GM18519 (cell line): Measurements from ENCODE around the gene SPDYE8.
"Not testable (repeated sequence)": the region's sequence is repeated elsewhere in the genome, so short reads cannot be mapped to it uniquely, and the experiment has no call there.

Experiments used
- ATAC-seq: cut with Tn5 transposase; IDR thresholded peaks from one replicate; pipeline ENCODE4 v1.9.1; 2021; ENCODE audit warnings: mild to moderate bottlenecking, moderate library complexity; ENCODE audit not compliant: unreplicated experiment, low FRiP score

Gene SPDYE8, protein sequence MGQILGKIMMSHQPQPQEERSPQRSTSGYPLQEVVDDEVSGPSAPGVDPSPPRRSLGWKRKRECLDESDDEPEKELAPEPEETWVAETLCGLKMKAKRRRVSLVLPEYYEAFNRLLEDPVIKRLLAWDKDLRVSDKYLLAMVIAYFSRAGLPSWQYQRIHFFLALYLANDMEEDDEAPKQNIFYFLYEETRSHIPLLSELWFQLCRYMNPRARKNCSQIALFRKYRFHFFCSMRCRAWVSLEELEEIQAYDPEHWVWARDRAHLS

DNA sequence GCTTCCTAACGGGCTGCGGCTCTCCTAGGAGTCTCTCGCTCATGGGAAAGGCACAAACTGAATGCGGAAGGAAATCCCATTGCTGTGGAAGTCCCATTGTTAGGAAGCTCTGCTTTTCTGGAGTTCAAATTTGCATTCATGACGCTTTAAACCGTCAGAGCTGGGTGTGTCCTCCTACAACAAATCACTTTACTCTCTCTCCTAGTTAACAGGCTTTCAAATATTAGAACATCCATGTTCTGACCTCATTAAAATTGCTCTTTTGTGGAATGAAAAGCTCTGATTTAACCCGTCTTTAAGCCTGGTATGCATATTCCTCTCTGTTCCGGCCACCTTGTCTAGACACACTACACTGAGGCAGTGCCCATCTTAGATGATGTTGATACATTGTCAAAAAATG is at the start of gene SPDYE8:
SPDYE8 (minus strand) TSS at position 101 of the 400 bp plus-strand sequence. CDS start 1,800 bp downstream, outside the sequence.
- not testable (repeated sequence) for ATAC-seq

DNA sequence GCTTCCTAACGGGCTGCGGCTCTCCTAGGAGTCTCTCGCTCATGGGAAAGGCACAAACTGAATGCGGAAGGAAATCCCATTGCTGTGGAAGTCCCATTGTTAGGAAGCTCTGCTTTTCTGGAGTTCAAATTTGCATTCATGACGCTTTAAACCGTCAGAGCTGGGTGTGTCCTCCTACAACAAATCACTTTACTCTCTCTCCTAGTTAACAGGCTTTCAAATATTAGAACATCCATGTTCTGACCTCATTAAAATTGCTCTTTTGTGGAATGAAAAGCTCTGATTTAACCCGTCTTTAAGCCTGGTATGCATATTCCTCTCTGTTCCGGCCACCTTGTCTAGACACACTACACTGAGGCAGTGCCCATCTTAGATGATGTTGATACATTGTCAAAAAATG is 28.2 kb upstream of the SPDYE8 start, which contains the start of gene SPDYE11:
SPDYE11 (minus strand) TSS at position 101 of the 400 bp plus-strand sequence. CDS start 1,800 bp downstream, outside the sequence.
- not testable (repeated sequence) for ATAC-seq

DNA sequence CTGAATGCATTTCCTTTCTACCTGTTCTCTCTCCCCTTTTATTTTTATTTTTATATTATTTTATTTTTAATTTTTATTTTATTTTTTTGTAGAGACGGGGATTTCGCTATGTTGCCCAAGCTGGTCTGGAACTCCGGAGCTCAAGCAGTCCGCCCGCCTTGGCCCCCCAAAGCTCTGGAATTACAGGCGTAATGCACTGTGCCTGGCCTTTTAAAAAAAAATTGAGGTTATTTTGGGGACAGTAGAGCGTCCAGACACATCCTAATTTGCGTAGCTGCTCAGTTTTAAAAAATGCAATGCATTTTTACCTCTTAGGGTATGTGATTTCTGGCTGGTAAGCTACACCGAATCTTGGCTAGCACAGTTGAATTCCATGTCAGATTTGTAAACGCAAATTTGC is 23.1 kb downstream of the SPDYE8 start:
- not testable (repeated sequence) for ATAC-seq

DNA sequence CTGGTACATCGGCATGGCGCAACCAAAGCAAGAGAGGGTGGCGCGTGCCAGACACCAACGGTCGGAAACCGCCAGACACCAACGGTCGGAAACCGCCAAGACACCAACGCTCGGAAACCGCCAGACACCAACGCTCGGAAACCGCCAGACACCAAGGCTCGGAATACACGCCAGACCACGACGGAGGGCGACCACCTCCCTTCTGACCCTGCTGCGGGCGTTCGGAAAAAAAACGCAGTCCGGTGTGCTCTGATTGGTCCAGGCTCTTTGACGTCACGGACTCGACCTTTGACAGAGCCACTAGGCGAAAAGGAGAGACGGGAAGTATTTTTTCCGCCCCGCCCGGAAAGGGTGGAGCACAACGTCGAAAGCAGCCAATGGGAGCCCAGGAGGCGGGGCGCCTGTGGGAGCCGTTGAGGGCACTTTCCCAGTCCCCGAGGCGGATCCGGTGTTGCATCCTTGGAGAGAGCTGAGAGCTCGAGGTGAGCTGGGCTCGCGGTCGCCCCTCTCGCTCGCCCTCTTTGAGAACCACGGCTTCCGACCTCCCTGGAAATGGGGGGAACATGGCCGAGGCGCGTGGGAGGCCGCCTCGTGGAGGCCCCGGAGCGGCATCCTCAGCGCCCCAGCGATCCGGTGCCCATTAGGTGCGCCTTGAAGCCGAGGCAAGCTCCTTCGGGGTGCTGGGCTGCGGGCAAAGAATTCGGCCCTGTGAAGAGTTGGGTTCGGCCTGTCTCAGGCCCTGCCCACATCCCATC is 23.7 kb downstream of the SPDYE8 start:
- ATAC-seq: peak; percentile 80

DNA sequence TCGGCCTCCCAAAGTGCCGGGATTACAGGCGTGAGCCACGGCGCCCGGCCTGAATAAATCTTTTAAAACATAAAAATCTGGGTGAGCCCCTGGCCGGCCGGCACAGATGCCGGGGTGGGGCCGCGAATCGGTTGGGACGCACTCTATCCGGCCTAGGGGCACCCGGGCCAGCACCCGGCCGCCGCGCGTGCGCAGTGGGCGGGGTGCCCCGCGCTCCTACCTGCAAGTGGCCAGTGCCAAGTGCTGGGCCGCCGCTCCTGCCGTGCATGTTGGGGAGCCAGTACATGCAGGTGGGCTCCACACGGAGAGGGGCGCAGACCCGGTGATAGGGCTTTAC is 24.2 kb downstream of the SPDYE8 start:
- peak; percentile 70 for ATAC-seq

DNA sequence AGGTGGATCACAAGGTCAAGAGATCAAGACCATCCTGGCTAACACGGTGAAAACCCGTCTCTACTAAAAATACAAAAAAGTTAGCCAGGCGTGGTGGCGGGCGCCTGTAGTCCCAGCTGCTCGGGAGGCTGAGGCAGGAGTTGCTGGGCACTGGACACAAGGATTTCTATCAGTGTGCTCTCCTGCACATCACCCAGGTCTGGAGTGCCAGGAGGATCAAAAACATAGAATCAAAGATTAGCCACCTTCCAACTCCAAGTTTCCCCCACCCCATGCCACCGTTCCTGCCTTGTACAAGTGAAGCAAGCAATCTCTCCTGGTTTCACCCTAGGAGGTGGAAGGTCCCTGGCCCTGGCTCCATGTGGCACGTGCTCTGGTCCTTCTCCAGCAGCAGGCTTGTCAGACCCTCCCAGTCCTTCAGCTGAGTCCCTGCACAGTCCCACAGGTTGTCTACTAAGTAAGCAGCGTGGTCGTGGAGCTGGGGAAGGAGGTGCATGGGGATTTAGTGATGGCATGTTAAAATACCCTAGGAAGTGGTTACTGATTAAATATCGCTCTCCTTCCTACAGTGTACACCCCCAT is 31.6 kb downstream of the SPDYE8 start:
- ATAC-seq: not testable (repeated sequence)

DNA sequence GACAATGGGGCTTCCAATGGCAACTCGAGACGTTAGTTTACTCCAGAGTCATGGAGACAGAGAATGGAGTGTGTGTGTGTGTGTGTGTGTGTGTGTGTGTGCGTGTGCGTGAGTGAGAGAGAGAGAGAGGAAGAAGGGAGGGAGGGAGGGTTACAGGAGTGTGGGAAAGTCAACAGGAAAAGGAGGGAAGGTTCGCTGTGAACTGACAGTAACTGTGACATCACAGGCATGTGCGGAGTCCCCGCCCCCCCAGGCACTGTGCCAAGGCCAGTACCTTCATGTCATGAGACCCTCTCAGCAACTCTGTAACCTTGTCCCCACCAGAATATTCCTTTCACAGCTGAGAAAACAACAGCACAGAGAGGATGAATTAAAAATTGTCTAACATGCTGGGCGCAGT is 32.1 kb downstream of the SPDYE8 start:
- not testable (repeated sequence) for ATAC-seq

DNA sequence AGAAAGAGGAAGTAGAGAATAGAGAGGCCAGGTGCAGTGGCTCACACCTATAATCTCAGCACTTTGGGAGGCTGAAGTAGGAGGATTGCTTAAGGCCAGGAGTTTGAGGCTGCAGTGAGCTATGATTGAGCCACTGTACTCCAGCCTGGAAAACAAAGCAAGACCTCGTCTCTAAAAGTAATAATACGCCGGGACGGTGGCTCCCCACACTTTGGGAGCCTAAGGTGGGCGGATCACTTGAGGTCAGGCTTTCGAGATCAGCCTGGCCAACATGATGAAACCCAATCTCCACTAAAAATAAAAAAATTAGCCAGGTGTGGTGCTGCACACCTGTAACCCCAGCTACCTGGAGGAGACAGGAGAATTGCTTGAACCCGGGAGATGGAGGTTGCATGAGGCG is 34.1 kb downstream of the SPDYE8 start:
- not testable (repeated sequence) for ATAC-seq

DNA sequence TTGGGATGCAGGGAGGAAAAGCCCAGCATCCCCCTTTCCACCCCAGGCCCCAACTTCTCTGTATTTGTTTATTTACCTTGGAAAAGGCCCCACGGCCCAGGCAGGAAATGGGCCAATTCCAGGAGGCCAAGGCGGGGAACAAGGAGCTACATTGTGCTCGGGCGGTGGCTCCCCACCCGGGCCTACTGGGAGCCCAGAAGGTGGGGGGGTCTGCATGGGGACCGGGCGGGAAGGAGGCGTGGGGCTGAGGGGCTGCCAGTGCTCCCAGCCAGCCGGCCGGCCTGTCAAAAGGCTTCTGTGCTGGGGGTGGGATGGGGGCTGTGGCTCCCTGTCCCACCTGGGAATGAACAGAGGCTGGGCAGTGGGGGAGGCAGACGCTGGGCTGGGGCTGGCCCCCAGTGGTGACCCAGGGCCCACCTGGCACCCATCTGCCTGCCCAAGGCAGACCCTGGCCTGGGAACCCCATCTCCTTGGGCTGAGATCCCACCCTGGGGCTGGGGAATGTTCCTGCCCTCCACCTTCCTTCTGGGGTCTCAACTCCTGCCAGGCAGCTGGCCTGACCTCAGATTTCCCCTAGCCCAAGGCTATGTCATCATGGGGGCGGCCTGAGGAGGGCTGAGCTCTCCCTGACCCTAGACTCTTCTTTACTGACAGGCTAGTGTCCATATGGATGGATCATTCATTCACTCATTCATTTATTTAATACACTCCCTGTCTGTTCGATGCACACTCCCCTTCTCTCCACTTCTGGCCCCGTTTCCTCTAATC is 39.2 kb downstream of the SPDYE8 start:
- ATAC-seq: not testable (repeated sequence)

DNA sequence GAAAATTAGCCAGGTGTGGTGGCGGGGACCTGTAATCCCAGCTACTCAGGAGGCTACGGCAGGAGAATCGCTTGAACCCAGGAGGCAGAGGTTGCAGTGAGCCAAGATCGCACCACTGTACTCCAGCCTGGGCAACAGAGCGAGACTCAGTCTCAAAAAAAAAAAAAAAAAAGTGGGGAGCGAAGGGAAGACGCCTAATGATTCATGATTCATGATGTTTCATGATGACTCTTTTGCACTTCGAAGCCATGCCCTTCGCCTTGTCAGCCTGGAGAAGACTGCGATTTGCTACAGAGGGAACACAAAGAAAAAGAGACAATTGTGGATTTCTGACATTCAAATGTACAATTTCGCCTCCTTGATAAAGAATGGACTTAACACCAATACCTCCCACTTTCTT is 47.5 kb downstream of the SPDYE8 start:
- not testable (repeated sequence) for ATAC-seq

DNA sequence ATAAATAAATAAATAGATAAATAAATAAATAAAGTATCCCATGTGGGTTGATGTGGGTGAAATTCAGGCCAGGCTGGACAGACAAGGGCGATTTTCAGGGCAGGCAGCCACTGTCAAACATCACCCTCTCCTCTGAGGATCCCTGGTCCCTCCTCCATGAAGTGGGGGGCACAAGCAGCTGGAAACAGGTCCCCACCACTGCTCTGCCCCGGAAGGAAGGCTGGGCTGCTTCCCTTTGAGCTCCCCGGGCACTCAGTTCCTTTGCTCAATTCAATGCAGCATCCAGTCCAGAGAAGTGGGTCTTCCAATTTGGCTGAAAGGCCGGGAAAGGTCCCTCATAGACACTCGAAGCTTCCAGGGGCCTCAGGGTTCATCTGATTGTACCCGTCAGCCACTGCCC is 49.2 kb downstream of the SPDYE8 start:
- not testable (repeated sequence) for ATAC-seq

DNA sequence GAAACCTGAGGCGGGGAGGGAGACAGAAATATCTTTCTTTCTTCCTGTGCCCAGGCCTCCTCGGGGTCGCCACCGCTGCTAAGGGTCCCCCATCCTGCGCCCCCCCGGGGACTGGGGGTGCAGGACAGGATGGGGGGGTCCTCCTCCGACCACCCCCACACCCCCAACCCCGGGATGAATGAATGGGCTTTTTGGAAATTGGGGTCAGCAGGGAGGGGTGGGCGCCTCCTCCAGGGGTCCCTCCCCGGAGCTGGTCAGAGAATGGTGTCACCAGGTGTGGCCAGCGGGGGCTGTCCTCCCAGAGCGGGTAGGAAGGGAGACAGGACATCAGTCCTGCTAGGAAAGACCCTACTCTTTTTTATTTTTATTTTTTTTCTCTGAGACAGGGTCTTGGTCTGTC is 53.1 kb downstream of the SPDYE8 start:
- ATAC-seq: not testable (repeated sequence)

DNA sequence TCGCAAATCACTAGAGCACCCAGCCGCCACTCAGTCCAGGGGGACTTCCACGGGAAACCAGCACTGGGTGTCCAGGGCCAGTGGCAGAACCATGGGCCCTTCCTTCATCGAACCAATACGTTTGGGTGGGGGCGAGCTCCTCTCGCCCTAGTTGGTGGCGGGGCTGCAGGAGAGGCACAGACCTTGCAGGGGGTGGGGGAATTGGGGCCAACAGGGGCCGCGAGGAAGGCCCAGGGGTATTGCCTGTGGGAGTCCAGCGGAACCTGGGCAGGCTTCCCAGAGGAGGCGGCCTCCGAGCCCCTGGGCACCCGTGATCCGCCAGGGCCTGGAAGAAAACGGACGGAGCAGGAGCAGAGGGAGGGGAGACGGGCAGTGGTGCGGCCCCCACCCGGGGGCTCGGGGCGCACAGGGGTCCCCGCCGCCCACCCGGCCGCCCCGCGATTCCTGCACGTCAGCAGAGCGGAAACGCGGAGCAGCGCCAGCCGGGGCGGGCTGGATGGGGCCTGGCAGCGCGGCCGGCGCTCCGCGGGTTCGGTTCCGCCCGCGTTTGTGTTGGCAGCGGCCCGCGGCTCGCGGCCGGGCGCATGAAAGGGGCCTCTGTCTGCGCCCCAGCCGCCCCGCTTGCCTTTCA is 53.8 kb downstream of the SPDYE8 start:
- not testable (repeated sequence) for ATAC-seq

DNA sequence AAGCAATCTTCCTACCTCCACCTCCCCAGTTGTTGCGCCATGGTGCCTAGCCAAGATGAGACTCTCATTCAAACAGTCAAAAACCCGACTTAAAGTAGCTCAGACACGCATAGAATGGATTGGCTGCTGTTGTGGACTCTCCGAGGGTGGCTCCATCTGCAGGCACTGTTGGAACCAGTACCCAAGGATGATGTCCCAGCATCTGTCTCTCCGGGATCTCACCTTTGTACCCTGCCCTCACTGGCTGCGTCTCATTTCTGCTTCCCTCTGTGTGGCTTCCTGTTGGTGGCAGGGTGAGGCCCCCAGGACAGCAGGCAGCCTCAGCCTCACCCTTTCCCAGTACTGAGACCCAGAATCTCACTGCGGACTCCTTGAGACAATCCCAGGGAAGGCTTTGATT is 54.8 kb downstream of the SPDYE8 start:
- not testable (repeated sequence) for ATAC-seq

DNA sequence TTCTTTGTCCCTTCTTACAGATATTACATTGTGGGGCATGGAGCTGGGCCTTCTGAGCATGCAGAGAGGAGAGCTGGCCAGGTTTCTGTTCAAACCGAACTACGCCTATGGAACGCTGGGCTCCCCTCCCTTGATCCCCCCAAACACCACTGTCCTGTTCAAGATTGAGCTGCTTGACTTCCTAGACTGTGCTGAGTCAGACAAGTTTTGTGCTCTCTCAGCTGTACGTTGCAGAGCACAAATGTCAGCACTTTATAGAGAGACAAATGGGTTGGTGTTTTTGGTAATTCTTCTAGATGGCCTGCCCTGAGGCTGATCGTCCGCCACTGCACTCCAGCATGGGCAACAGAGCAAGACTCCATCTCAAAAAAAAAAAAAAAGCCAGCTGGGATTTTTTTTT is 58.1 kb downstream of the SPDYE8 start:
- ATAC-seq: not testable (repeated sequence)
